Spleen (tissue), 7 donors: Measurements from ENCODE around the gene METAP2.

Experiments
- POLR2A ChIP-seq, 3 donors: fragments of 450-650 bp; IDR thresholded peaks; one replicate each; pipeline ENCODE4 v1.5.1; 2017; ENCODE audit warnings: antibody characterized with exemption in 3 of 3, mild to moderate bottlenecking in 1 of 3
- POLR2AphosphoS5 ChIP-seq, 3 donors: sonication (generic); formaldehyde crosslinking; IDR thresholded peaks; one replicate each; pipeline ENCODE4 v1.5.1; 2017; ENCODE audit warnings: antibody characterized with exemption in 3 of 3
- TF ChIP-seq, protein P1 (sequence below), 11 experiments: fragments of 200-600 bp in 7 of 11; fragments of 450-650 bp in 4 of 11; sonication (generic) in 4 of 11; IDR thresholded peaks in 8 of 11; conservative IDR thresholded peaks in 3 of 11; 1 replicate in 7 of 11; 2 replicates in 4 of 11; pipeline versions ENCODE4 v1.4.0 to v1.8.0; 2016 to 2021; ENCODE audit warnings: antibody characterized with exemption in 11 of 11, inconsistent platforms in 4 of 11, mild to moderate bottlenecking in 1 of 11
- donor health status: DM: no; HTN: no; CAD: no; lungs with moderate emphysema.
- donor health status: DM: no; HTN: no; CAD: no.
- donor health status: DM: no; HTN: no; CAD: no.

DNA sequence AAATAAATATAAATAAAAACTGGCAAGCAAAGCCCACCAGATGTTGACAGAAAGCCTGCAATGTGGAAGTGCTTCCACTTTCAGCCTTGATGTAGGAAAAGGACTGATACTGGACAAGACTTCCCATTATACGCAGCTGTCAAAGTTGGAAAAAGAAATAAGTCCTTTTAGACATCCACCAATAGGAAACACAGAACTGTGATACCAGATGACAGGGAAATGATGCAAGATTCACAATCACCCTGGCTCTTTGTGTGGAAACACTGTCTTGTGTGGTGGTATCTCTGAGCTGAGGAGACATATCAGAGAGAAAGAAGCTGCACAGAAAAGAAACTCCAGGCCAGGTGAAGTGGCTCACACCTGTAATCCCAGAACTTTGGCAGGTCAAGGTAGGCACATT, 13.8 kb upstream of the METAP2 start:
- TF ChIP-seq, protein P1, sequence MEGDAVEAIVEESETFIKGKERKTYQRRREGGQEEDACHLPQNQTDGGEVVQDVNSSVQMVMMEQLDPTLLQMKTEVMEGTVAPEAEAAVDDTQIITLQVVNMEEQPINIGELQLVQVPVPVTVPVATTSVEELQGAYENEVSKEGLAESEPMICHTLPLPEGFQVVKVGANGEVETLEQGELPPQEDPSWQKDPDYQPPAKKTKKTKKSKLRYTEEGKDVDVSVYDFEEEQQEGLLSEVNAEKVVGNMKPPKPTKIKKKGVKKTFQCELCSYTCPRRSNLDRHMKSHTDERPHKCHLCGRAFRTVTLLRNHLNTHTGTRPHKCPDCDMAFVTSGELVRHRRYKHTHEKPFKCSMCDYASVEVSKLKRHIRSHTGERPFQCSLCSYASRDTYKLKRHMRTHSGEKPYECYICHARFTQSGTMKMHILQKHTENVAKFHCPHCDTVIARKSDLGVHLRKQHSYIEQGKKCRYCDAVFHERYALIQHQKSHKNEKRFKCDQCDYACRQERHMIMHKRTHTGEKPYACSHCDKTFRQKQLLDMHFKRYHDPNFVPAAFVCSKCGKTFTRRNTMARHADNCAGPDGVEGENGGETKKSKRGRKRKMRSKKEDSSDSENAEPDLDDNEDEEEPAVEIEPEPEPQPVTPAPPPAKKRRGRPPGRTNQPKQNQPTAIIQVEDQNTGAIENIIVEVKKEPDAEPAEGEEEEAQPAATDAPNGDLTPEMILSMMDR (IDR thresholded peaks at IDR 0.05 in 8 of 11, conservative IDR thresholded peaks at IDR 0.05 in 3 of 11) = no peak
- TF ChIP-seq POLR2A (IDR thresholded peaks at IDR 0.05) (no peak), POLR2AphosphoS5 (IDR thresholded peaks at IDR 0.05) (no peak)
